ENCODE results near the gene FAM135A. TPM values are rescaled to one million over a fixed set of nuclear protein-coding genes. Genes with fewer than 3 reads are reported as not detected.

Gene FAM135A
- total and polyA plus RNA-seq, 10 of the 15 experiments (the other 5 are each of a cell fraction or from before 2014, with no cell fraction given), result 3.9 to 24.5 (median 13.7) TPM

- no peak for TF ChIP-seq ZNF622 (IDR thresholded peaks at IDR 0.05)
- TF ChIP-seq BHLHE40 (IDR thresholded peaks at IDR 0.05; ENCODE audit: borderline replicate concordance in 1 of 2, low read depth in 2 of 2, low read length in 1 of 2), result no peak
- TF ChIP-seq ZBTB40 (IDR thresholded peaks at IDR 0.05; ENCODE audit: borderline replicate concordance), result peak; percentile 38; the same call in 1 of the 2 replicates
- 0 out of 2 replicates have a peak, but pooled peaks have one; percentile 11 for TF ChIP-seq ATF7 (IDR thresholded peaks at IDR 0.05; ENCODE audit: low read depth)
- no peak for TF ChIP-seq MYB (IDR thresholded peaks at IDR 0.05; ENCODE audit: borderline replicate concordance, low read depth, low read length)
- no peak for TF ChIP-seq BACH1 (IDR thresholded peaks at IDR 0.05; ENCODE audit: borderline replicate concordance)
- no peak for TF ChIP-seq TARDBP (IDR thresholded peaks at IDR 0.05; ENCODE audit: borderline replicate concordance)
- TF ChIP-seq REST (IDR thresholded peaks at IDR 0.05; ENCODE audit: low read depth, low read length), result no peak
These were observed 1.9 kb downstream of the FAM135A start (continued) for GRCh38 chr6:70415247-70415646.

Measured in GM12878 (cell line).